Body of pancreas (tissue), 4 donors: ENCODE measurements around the gene PCDHGC4. TPM values are rescaled to one million over a fixed set of nuclear protein-coding genes. Genes with fewer than 3 reads are reported as not detected.

Experiments
- ATAC-seq: fragments of 150-250 bp; one replicate; pipeline ENCODE4 v1.9.1; 2016
- DNase-seq, 4 donors: peaks; one replicate each; pipeline ENCODE4 v3.0.0-alpha.2; 2019
- H3K27ac ChIP-seq, 4 donors: fragments of 200-600 bp; sonication (generic); 1 replicate in 3 of 4; 2 replicates in 1 of 4; pipeline versions ENCODE4 v1.5.1 to v1.6.1; 2016 to 2019; ENCODE audit warnings: mild to moderate bottlenecking in 1 of 4, mixed read lengths in 1 of 4, moderate library complexity in 1 of 4
- H3K27me3 ChIP-seq, 2 donors: fragments of 200-600 bp; sonication (generic); one replicate each; pipeline ENCODE4 v1.6.0; 2016; ENCODE audit warnings: mild to moderate bottlenecking in 1 of 2
- H3K36me3 ChIP-seq, 2 donors: fragments of 200-600 bp; sonication (generic); replicated peaks in 1 of 2; 2 replicates each; pipeline ENCODE4 v1.5.1; 2016; ENCODE audit warnings: low read depth in 2 of 2; ENCODE audit not compliant: insufficient read depth in 1 of 2
- H3K4me1 ChIP-seq: fragments of 200-600 bp; sonication (generic); one replicate; pipeline ENCODE4 v1.6.0; 2016
- H3K4me3 ChIP-seq, 2 donors: fragments of 200-600 bp; sonication (generic); 1 replicate in 1 of 2; 2 replicates in 1 of 2; pipeline ENCODE4 v1.5.1; 2016 to 2019
- H3K9me3 ChIP-seq, 3 donors: fragments of 200-600 bp; sonication (generic); 1 replicate in 2 of 3; 2 replicates in 1 of 3; pipeline ENCODE4 v1.5.1; 2016
- POLR2A ChIP-seq, 3 donors: fragments of 450-650 bp; IDR thresholded peaks; one replicate each; pipeline ENCODE4 v1.6.1; 2016; ENCODE audit warnings: antibody characterized with exemption in 3 of 3, mild to moderate bottlenecking in 2 of 3
- WGBS, 2 donors: methylation state at CpG; one replicate each; pipeline ENCODE4 v1.1.5; 2017; 5-methylcytosine and 5-hydroxymethylcytosine counted together
- intact Hi-C: fragments of 100-400 bp; cut with DNase I; formaldehyde crosslinking; loops from one replicate; pipeline ENCODE4 v1.15.1; 2023
- total RNA-seq, 2 donors: library from RNA; depleted of rRNA; stranded (reverse); fragments of >200 nt; gene quantifications; one replicate each; pipeline ENCODE4 v1.1.0, GENCODE V29; 2016
- TF ChIP-seq, protein P1 (sequence below), 7 experiments: fragments of 450-650 bp in 4 of 7; fragments of 200-600 bp in 3 of 7; sonication (generic) in 3 of 7; IDR thresholded peaks; one replicate each; pipeline ENCODE4 v1.5.1; 2016 to 2019; ENCODE audit warnings: antibody characterized with exemption in 7 of 7

The PCDHGC4 gene
- total RNA-seq = 1 to 10 TPM; 1.6 to 2.0 TPM

DNA sequence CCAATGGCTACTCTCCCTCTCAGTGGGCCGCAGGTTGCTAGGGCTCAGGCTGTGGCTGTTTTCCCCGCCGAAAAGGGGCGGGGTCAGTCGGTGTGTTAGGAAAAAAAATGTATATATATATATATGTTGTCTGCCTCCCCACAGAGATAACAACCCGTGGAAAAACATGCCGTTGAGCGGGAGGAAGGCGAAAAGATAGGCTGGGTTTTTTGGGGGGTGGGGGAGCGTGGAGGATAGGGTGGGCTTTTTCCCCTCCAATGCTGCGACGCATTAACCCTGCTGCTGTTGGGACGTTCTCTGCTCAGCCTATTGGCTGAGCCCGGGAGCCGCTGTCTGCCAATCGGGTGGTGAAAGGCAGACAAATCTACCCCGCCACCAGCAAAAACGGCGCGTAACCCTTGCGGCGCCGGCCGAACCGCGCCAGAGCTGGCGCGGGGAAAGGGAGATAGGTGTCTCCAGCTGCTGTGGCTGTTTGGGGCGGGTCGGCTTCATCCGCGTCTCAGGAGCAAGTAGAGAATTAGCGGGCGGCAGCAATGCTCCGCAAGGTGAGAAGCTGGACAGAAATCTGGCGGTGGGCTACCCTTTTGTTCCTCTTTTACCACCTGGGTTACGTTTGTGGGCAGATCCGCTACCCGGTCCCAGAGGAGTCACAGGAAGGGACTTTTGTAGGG lies at the start of gene PCDHGC4:
TSS of gene PCDHGC4 (plus strand) at position 390 of the 671 bp plus-strand sequence. CDS start at position 534, 144 bp downstream.
- Histone ChIP-seq H3K4me1 (peaks cover 18% of the 10 kb centered on the region), H3K27ac (no peak within 1 kb of the TSS), H3K36me3 (no peaks in the 10 kb centered on the region), H3K9me3 (no peaks in the 10 kb centered on the region), H3K27me3 (no peaks in the 10 kb centered on the region), H3K4me3 (no peak within 1 kb of the TSS)
- TF ChIP-seq, protein P1, sequence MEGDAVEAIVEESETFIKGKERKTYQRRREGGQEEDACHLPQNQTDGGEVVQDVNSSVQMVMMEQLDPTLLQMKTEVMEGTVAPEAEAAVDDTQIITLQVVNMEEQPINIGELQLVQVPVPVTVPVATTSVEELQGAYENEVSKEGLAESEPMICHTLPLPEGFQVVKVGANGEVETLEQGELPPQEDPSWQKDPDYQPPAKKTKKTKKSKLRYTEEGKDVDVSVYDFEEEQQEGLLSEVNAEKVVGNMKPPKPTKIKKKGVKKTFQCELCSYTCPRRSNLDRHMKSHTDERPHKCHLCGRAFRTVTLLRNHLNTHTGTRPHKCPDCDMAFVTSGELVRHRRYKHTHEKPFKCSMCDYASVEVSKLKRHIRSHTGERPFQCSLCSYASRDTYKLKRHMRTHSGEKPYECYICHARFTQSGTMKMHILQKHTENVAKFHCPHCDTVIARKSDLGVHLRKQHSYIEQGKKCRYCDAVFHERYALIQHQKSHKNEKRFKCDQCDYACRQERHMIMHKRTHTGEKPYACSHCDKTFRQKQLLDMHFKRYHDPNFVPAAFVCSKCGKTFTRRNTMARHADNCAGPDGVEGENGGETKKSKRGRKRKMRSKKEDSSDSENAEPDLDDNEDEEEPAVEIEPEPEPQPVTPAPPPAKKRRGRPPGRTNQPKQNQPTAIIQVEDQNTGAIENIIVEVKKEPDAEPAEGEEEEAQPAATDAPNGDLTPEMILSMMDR (IDR thresholded peaks at IDR 0.05) = no peak
- no peak for TF ChIP-seq POLR2A (IDR thresholded peaks at IDR 0.05)
- intact Hi-C loops = no loop called here
- ATAC-seq = no peak
- 7 to 19% methylated on average over 25 to 39 of the region's 39 CpGs for WGBS, 2 donors
- DNase-seq = no peak

DNA sequence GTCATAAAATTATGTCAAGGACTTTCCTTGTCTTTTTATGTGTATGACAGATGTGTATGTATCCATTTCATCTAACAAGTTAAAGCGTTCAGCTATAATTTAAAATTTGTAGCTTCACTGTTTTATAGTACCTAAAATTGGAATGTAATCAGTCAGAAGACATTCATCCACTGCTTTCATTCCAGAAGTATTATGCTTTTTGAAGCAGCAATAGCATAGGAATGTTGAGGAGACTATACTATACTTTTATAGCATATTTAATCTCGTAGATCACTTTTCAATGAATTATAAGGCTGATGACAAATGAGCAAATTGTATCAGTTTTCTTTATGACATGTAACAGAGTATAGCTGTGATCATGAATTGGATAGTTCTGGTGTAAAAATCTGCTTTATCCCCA lies 47.6 kb upstream of the PCDHGC4 start:
- no peak for ATAC-seq
- DNase-seq = no peak
- no peaks in the 10 kb centered on the region for H3K4me1 ChIP-seq
- H3K27me3 ChIP-seq = no peaks in the 10 kb centered on the region
- 80 to 98% methylated on average over 2 of the region's 2 CpGs for WGBS, 2 donors
- peaks cover 0 to 67% (median 0%) of the 10 kb centered on the region in 3 donors for H3K9me3 ChIP-seq
- H3K27ac ChIP-seq = no peak overlapping the region
- intact Hi-C loops = no loop called here
- TF ChIP-seq, protein P1 (IDR thresholded peaks at IDR 0.05) = no peak
- no peak for TF ChIP-seq POLR2A (IDR thresholded peaks at IDR 0.05)
- H3K36me3 ChIP-seq = no peaks in the 10 kb centered on the region
- no peak overlapping the region for H3K4me3 ChIP-seq

DNA sequence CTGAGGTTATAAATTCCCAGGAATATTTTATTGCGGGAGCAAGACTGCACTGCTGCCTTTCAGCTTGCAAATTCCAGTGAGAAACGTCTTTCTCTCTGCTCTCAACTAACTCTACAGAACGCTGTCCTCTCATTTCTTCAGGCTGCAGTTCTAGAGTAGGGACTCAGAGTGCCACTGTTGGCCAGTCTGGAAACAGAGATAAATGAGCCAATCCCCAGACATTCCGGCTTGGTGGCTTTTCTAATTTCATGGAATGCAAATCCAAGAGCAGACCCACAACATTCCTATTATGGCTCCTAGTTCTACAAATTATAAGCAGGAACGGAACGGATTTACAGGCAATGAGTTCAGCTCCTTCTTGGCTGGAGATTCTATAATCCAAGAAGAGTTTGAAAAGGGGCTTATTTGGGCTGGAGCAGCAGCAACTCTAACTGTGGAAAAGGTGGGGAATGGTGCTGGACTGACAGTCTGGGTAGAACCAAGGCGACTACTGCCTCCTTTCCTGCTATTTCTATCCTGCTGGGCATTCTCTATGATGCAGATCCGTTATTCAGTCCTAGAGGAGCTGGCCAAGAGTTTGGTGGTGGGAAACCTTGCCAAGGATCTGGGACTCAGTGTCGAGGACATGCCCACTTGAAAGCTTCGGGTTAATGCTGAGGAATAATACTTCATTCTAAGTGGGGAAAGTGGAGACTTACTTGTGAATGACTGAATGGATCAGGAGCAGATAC lies 45.3 kb upstream of the PCDHGC4 start:
- no peaks in the 10 kb centered on the region for H3K36me3 ChIP-seq
- TF ChIP-seq, protein P1 (IDR thresholded peaks at IDR 0.05) = no peak
- TF ChIP-seq POLR2A (IDR thresholded peaks at IDR 0.05) = no peak
- no peak overlapping the region for H3K4me3 ChIP-seq
- WGBS, 2 donors = 61% methylated on average over 10 of the region's 10 CpGs
- H3K27me3 ChIP-seq = no peaks in the 10 kb centered on the region
- DNase-seq (no peak), ATAC-seq (no peak)
- H3K27ac ChIP-seq = no peak overlapping the region
- H3K9me3 ChIP-seq = peaks cover 0 to 44% (median 0%) of the 10 kb centered on the region in 3 donors
- no peaks in the 10 kb centered on the region for H3K4me1 ChIP-seq
- intact Hi-C loops = no loop called here

DNA sequence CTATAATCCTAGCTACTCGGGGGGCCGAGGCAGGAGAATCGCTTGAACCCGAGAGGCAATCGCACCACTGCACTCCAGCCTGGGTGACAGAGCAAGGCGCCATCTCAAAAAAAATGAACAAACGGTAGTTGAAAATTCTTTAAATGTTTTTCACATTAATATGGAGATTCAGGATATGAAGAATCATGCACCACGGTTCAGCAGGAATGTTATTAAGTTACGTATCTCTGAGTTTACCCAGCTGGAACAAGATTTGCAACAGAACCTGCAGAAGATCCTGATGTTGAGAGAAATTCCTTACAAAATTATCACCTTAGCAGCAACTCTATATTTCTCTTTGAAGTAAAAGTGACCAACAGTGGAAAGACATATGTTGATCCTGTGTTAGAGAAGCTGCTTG lies 44.5 kb upstream of the PCDHGC4 start:
- peaks cover 0 to 44% (median 0%) of the 10 kb centered on the region in 3 donors for H3K9me3 ChIP-seq
- no peak for ATAC-seq

More for the DNA sequence above, 44.5 kb upstream of the PCDHGC4 start:
- H3K27ac ChIP-seq = no peak overlapping the region
- TF ChIP-seq, protein P1 (IDR thresholded peaks at IDR 0.05) = no peak
- no peak for TF ChIP-seq POLR2A (IDR thresholded peaks at IDR 0.05)
- intact Hi-C loops = no loop called here
- H3K4me1 ChIP-seq = no peaks in the 10 kb centered on the region
- WGBS, 2 donors = 91 to 92% methylated on average over 9 of the region's 9 CpGs
- DNase-seq = no peak
- H3K27me3 ChIP-seq = no peaks in the 10 kb centered on the region
- no peaks in the 10 kb centered on the region for H3K36me3 ChIP-seq
- H3K4me3 ChIP-seq = no peak overlapping the region
